A549 (cell line): Measurements from ENCODE around the gene ZNF354B. TPM values are rescaled to one million over a fixed set of nuclear protein-coding genes. Genes with fewer than 3 reads are reported as not detected.
"Not testable (repeated sequence)": the region's sequence is repeated elsewhere in the genome, so short reads cannot be mapped to it uniquely, and the experiment has no call there.

Experiments
- ATAC-seq, 2 experiments: fragments of 200-7000 bp in 1 of 2; fragments of >200 bp in 1 of 2; cut with Nextera tagmentation in 1 of 2; cut with Tn5 transposase in 1 of 2; 3 replicates each; pipeline versions ENCODE4 v1.8.0 to v1.9.1; 2018 to 2020; ENCODE audit warnings: mild to moderate bottlenecking in 1 of 2, moderate library complexity in 1 of 2
- CTCF ChIA-PET: fragments of 300-600 bp; sonication (Branson Sonifier 250); formaldehyde crosslinking; extraction: SDS; loops from one replicate; lab custom pipeline; 2021; ENCODE audit warnings: antibody characterized with exemption, inconsistent platforms; lab: Yijun Ruan, JAX
- POLR2A ChIA-PET: fragments of 350-600 bp; formaldehyde crosslinking; extraction: SDS; loops from one replicate; lab custom pipeline; 2021; ENCODE audit warnings: antibody characterized with exemption, inconsistent platforms; lab: Yijun Ruan, JAX
- DNase-seq, 2 experiments: peaks; one replicate each; pipeline versions ENCODE4 v3.0.0 to v3.0.0-alpha.2; 2011 to 2016; ENCODE audit warnings: low read depth in 1 of 2, low spot score in 1 of 2
- FAIRE-seq: peaks from 2 replicates; lab custom pipeline; 2011; peaks lifted over from hg19 to GRCh38; lab: Jason Lieb, UNC
- H3K27ac ChIP-seq, 2 experiments: fragments of >200 bp; sonication (Bioruptor Twin); formaldehyde crosslinking; 3 replicates each; pipeline ENCODE4 v1.5.1; 2016 to 2017
- H3K4me1 ChIP-seq: fragments of >200 bp; sonication (Bioruptor Twin); formaldehyde crosslinking; 3 replicates; pipeline ENCODE4 v1.6.1; 2016
- H3K4me2 ChIP-seq: fragments of >200 bp; sonication (Bioruptor Twin); formaldehyde crosslinking; 3 replicates; pipeline ENCODE4 v1.6.1; 2016
- H3K4me3 ChIP-seq: fragments of >200 bp; sonication (Bioruptor Twin); formaldehyde crosslinking; 3 replicates; pipeline ENCODE4 v1.5.1; 2016
- H3K9me3 ChIP-seq: fragments of >200 bp; sonication (Bioruptor Twin); formaldehyde crosslinking; 3 replicates; pipeline ENCODE4 v1.6.1; 2016
- CBX2 ChIP-seq: fragments of 200-600 bp; sonication (generic); IDR thresholded peaks from 2 replicates; pipeline ENCODE4 v1.6.1; 2016; ENCODE audit warnings: low read depth, mild to moderate bottlenecking, borderline replicate concordance
- EP300 ChIP-seq, 2 experiments: fragments of >200 bp; sonication (Bioruptor Twin); formaldehyde crosslinking; IDR thresholded peaks; 2 replicates in 1 of 2; 3 replicates in 1 of 2; pipeline ENCODE4 v1.6.1; 2016 to 2017
- FOSB ChIP-seq: fragments of 250-450 bp; sonication (Bioruptor Pico); IDR thresholded peaks from 2 replicates; pipeline ENCODE4 v1.5.0; 2020; ENCODE audit warnings: mild to moderate bottlenecking, moderate library complexity
- FOSL2 ChIP-seq, 2 experiments: fragments of 450-650 bp in 1 of 2; fragments of >200 bp in 1 of 2; sonication (Bioruptor Twin) in 1 of 2; formaldehyde crosslinking; IDR thresholded peaks; 2 replicates each; pipeline versions ENCODE4 v1.5.0 to v1.6.1; 2016 to 2020; ENCODE audit warnings: mild to moderate bottlenecking in 1 of 2, moderate library complexity in 1 of 2
- GATA3 ChIP-seq: IDR thresholded peaks from 2 replicates; pipeline ENCODE4 v1.6.1; 2012; ENCODE audit warnings: borderline replicate concordance
- HEYL ChIP-seq: fragments of 250-450 bp; sonication (Bioruptor Pico); IDR thresholded peaks from 2 replicates; pipeline ENCODE4 v1.8.0; 2021; ENCODE audit warnings: mild to moderate bottlenecking, moderate library complexity
- HOXA7 ChIP-seq: fragments of 250-450 bp; sonication (Bioruptor Pico); IDR thresholded peaks from 2 replicates; pipeline ENCODE4 v1.5.0; 2020; ENCODE audit warnings: mild to moderate bottlenecking, moderate library complexity
- HOXB5 ChIP-seq: fragments of 250-450 bp; sonication (Bioruptor Pico); IDR thresholded peaks from 2 replicates; pipeline ENCODE4 v1.5.0; 2020; ENCODE audit warnings: mild to moderate bottlenecking, moderate library complexity
- JUN ChIP-seq, 2 experiments: fragments of >200 bp; sonication (Bioruptor Twin); formaldehyde crosslinking; IDR thresholded peaks; 2 replicates in 1 of 2; 3 replicates in 1 of 2; pipeline ENCODE4 v1.6.1; 2016 to 2017
- KDM1A ChIP-seq: fragments of 200-600 bp; sonication (generic); IDR thresholded peaks from 2 replicates; pipeline ENCODE4 v1.6.1; 2016; ENCODE audit warnings: low read depth, mild to moderate bottlenecking
- MAFK ChIP-seq: fragments of 450-650 bp; IDR thresholded peaks from 2 replicates; pipeline ENCODE4 v1.6.1; 2014; ENCODE audit not compliant: partially characterized antibody
- NFE2L2 ChIP-seq: fragments of 150-350 bp; conservative IDR thresholded peaks from 2 replicates; pipeline ENCODE4 v1.6.1; 2014; ENCODE audit warnings: low read length
- POLR2A ChIP-seq: IDR thresholded peaks from 2 replicates; pipeline ENCODE4 v1.6.1; 2012; ENCODE audit warnings: mild to moderate bottlenecking, low read length
- RAD21 ChIP-seq, 2 experiments: fragments of >200 bp in 1 of 2; sonication (Bioruptor Twin) in 1 of 2; formaldehyde crosslinking in 1 of 2; IDR thresholded peaks in 1 of 2; conservative IDR thresholded peaks in 1 of 2; 2 replicates in 1 of 2; 3 replicates in 1 of 2; pipeline ENCODE4 v1.6.1; 2012 to 2018; ENCODE audit warnings: inconsistent platforms in 1 of 2
- SMC3 ChIP-seq: fragments of >200 bp; sonication (Bioruptor Twin); formaldehyde crosslinking; IDR thresholded peaks from 3 replicates; pipeline ENCODE4 v1.6.1; 2018; ENCODE audit warnings: inconsistent platforms
- TFCP2L1 ChIP-seq: fragments of 250-450 bp; sonication (Bioruptor Pico); IDR thresholded peaks from 2 replicates; pipeline ENCODE4 v1.5.0; 2021; ENCODE audit warnings: mild to moderate bottlenecking
- ZFP36 ChIP-seq: fragments of 450-650 bp; IDR thresholded peaks from 2 replicates; pipeline ENCODE4 v1.6.1; 2014; ENCODE audit warnings: borderline replicate concordance; ENCODE audit not compliant: partially characterized antibody
- WGBS: methylation state at CpG from one replicate; pipeline ENCODE4 v1.1.6; 2017; ENCODE audit errors: missing lambda C conversion rate; 5-methylcytosine and 5-hydroxymethylcytosine counted together
- polyA plus RNA-seq, 4 experiments: library from polyadenylated mRNA; depleted of rRNA in 3 of 4; stranded (reverse); fragments of >200 nt; fragmentation: RNase III in 1 of 4; extraction: RNeasy Plus Mini Kit Qiagen cat#74134 plus additional on column Dnase treatment in 1 of 4; gene quantifications; 2 replicates in 3 of 4; 3 replicates in 1 of 4; pipeline ENCODE4 v1.2.3, GENCODE V29; 2011 to 2017

Gene ZNF354B
- polyA plus RNA-seq, 2 of the 4 experiments (the other 2 are of a cell fraction), result 7.5 to 10.3 TPM

DNA sequence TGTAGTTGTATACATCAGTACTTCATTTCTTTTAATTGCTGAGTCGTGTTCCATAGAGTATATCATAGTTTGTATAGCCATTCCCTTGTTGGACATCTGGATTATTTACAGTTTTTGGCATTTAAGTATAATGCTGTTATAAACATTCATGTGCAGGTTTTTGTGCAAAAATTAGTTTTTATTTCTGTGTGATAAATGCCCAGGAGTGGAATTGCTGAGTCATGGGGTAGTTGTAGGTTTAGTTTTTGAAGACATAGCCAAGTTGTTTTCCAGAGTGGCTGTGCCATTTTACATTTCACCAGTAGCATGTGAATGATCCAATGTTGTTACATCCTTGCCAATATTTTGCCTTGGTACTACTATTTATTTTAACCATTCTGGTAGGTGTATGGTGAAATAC is 12.5 kb downstream of the ZNF354B start:
- H3K4me3 ChIP-seq, result no peak overlapping the region
- TF ChIP-seq CBX2 (no peak), ZFP36 (no peak), MAFK (peak; percentile 90), HOXA7 (no peak), SMC3 (no peak), NFE2L2 (peak; percentile 84)
- ChIA-PET POLR2A (no interaction called here), CTCF (no interaction called here)
- FAIRE-seq, result no peak
- H3K27ac ChIP-seq, result no peak overlapping the region
- H3K9me3 ChIP-seq, result peaks cover 87% of the 10 kb centered on the region
- ATAC-seq, result no peak
- DNase-seq, result no peak
- H3K4me1 ChIP-seq, result no peaks in the 10 kb centered on the region
- no peak overlapping the region for H3K4me2 ChIP-seq
- 93% methylated on average over 1 of the region's 1 CpG for WGBS

DNA sequence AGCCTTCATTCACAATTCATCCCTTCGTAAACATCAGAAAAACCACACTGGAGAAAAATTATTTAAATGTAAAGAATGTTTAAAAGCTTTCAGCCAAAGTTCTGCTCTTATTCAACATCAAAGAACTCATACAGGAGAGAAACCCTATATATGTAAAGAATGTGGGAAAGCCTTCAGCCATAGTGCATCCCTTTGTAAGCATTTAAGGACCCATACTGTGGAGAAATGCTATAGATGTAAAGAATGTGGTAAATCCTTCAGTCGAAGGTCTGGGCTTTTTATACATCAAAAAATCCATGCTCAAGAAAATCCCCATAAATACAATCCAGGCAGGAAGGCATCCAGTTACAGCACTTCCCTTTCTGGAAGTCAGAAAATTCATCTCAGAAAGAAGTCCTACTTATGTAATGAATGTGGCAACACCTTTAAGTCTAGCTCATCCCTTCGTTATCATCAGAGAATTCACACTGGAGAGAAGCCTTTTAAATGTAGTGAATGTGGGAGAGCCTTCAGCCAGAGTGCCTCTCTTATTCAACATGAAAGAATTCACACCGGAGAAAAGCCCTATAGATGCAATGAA is 23.5 kb downstream of the ZNF354B start:
- H3K4me2 ChIP-seq, H3K27ac ChIP-seq, H3K4me1 ChIP-seq, ATAC-seq, H3K4me3 ChIP-seq, POLR2A ChIA-PET: not testable (repeated sequence)
- WGBS, result 95% methylated on average over 4 of the region's 4 CpGs
- peak; percentile 98 for FAIRE-seq
- peak in 1 of 2 experiments; percentile 16 for DNase-seq
- H3K9me3 ChIP-seq, result peaks cover 93% of the 10 kb centered on the region
- TF ChIP-seq KDM1A, result 0 out of 2 replicates have a peak, but pooled peaks have one; percentile 29
- CTCF ChIA-PET, result interaction anchor here (0.6 to 1.2 kb wide), 2 partner anchors 8 to 21 kb away, joined by 3 to 4 read pairs; no protein-coding TSS in a partner anchor

DNA sequence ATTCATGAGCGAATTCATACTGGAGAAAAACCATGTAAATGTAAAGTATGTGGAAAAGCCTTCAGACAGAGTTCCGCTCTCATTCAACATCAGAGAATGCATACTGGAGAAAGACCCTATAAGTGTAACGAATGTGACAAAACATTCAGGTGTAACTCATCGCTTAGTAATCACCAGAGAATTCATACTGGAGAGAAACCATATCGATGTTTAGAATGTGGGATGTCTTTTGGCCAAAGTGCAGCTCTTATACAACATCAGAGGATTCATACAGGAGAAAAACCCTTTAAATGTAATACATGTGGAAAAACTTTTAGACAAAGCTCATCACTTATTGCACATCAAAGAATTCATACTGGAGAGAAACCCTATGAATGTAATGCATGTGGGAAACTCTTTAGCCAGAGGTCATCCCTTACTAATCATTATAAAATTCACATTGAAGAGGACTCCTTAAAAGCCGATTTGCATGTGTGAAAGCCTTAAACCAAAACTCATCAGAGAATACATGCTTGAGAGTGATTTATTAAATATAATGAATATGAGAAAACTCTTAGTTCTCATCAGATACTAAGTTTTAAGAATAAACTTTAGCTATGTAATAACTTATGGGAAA is 24.2 kb downstream of the ZNF354B start:
- WGBS, result 92% methylated on average over 6 of the region's 6 CpGs
- peaks cover 95% of the 10 kb centered on the region for H3K9me3 ChIP-seq
- no peak for ATAC-seq
- DNase-seq, result no peak
- ChIA-PET POLR2A (no interaction called here), CTCF (interaction anchor here (0.6 to 1.7 kb wide), 3 partner anchors 9 to 20 kb away, joined by 3 to 4 read pairs (median 3); no protein-coding TSS in a partner anchor)
- no peak overlapping the region for H3K4me2 ChIP-seq
- FAIRE-seq, result no peak
- H3K4me1 ChIP-seq, result no peaks in the 10 kb centered on the region
- H3K4me3 ChIP-seq, result no peak overlapping the region
- TF ChIP-seq FOSB (CRISPR knock-in tag) (no peak), KDM1A (peak; percentile 44; the same call in 1 of the 2 replicates), GATA3 (peak; percentile 20; the same call in 1 of the 2 replicates)
- TF ChIP-seq, all 56 proteins: peak for 2
- H3K27ac ChIP-seq, result no peak overlapping the region

DNA sequence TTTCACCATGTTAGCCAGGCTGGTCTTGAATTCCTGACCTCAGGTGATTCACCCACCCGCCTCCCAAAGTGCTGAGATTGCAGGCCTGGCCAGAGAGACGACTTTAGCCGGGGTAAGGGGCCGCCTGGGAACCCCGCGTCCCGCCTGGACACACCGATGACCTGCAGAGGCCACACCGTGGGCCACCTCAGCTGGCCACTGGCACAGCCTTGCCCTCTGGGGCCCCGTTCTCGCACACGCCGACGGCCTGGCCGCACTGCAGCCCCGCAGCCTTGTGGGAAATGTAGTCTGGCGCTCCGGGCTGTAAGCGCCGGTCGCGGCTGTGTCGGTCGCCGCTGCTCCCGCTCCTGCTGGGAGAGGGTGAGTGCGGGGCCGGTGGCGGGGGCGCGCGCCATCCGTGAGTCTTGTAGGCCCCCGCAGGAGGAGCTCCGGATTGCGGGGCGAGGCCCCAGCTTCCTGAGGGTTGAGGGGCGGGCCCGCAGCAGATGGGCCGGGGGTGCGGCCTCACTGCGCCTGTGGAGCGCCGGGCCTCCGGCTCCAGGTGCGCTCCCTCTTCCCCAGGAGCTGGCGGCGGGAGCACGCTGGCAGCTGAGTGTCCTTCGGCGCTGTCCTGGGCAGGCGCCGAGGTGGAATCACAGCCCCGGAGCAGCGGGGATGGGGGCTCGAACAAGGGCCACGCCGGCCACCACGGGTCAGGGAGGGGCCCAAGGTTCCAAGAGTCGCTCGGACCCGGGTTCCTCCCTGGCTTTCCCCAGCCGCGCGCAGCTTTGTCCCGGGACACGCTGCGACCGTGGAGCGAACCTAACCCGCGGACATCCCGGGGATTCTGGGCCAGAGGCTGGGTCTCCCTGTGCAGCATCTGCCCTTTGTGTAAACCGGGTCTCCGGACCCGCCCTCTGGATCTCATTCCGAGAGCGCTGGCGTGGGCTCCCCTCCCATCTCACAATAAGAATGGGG is 36.1 kb downstream of the ZNF354B start, which contains the start of gene ZFP2:
ZFP2 (plus strand) TSS at position 299 of the 957 bp plus-strand sequence. CDS start 35,401 bp downstream, outside the sequence.
- no peak for FAIRE-seq
- H3K27ac ChIP-seq, result peak within 1 kb of the TSS; percentile 65 to 86

DNA sequence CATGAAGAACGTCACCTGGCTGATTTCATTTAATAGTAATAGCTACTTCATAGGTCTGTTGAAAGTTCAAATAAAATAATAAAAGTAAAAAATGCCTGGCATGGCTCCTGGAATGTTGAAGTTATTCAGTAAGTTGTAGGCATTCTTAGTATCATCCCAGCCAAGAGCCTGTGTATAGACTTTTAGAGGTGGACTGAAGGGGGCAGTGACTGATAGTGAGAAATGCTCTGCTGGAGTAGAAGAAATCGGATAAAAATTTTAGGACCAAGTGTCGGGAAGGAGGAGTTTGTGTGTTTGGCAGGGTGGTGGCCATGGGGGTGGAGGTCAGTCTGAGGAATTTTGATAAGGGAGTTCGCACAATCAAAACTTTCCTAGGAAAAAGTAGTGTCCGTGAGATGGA is 39.5 kb downstream of the ZNF354B start:
- FAIRE-seq, result no peak
- TF ChIP-seq MAFK, result no peak
- TF ChIP-seq HOXB5 (CRISPR knock-in tag), result no peak
- CTCF ChIA-PET, result interaction anchor here (0.9 kb wide), 1 partner anchor 14 kb away, joined by 3 read pairs; no protein-coding TSS in a partner anchor

More for the DNA sequence above, 36.1 kb downstream of the ZNF354B start, which contains the start of gene ZFP2:
- WGBS, result 36% methylated on average over 8 of the region's 79 CpGs
- no peaks in the 10 kb centered on the region for H3K4me1 ChIP-seq
- POLR2A ChIA-PET, result interaction anchor here (0.5 kb wide), 1 partner anchor 129 kb away, joined by 5 read pairs; no protein-coding TSS in a partner anchor
- TF ChIP-seq MAFK (peak; percentile 66), POLR2A (peak; percentile 28), FOSL2 (IDR thresholded peaks at IDR 0.05) (no peak), FOSL2 (CRISPR knock-in tag; IDR thresholded peaks at IDR 0.05) (no peak), EP300 (IDR thresholded peaks at IDR 0.05) (no peak), TFCP2L1 (no peak), HEYL (CRISPR knock-in tag) (no peak), RAD21 (conservative IDR thresholded peaks at IDR 0.05 in 1 of 2, IDR thresholded peaks at IDR 0.05 in 1 of 2) (no peak), JUN (IDR thresholded peaks at IDR 0.05) (peak in 1 of 2 experiments; percentile 33; a peak in 1 of 5 replicates)
- TF ChIP-seq, all 56 proteins: peak for 3
- CTCF ChIA-PET, result interaction anchor here (0.6 kb wide), 1 partner anchor 902 kb away, joined by 3 read pairs; no protein-coding TSS in a partner anchor
- Histone ChIP-seq H3K9me3 (peaks cover 76% of the 10 kb centered on the region), H3K4me2 (peak within 1 kb of the TSS; percentile 62), H3K4me3 (peak within 1 kb of the TSS; percentile 54)
- peak; percentile 18 to 48 for DNase-seq
- ATAC-seq, result peak; percentile 96 to 98

More for the DNA sequence above, 39.5 kb downstream of the ZNF354B start:
- no peak overlapping the region for H3K4me2 ChIP-seq
- ATAC-seq (no peak), DNase-seq (no peak)
- WGBS, result 21% methylated on average over 5 of the region's 5 CpGs
- no peak overlapping the region for H3K4me3 ChIP-seq
- POLR2A ChIA-PET, result no interaction called here
- peaks cover 76% of the 10 kb centered on the region for H3K9me3 ChIP-seq
- no peaks in the 10 kb centered on the region for H3K4me1 ChIP-seq
- no peak overlapping the region for H3K27ac ChIP-seq
